Peyer's patch (tissue), 4 donors: ENCODE measurements around the gene BRD8.

Experiments
- POLR2A ChIP-seq, 2 donors: fragments of 450-650 bp; IDR thresholded peaks; one replicate each; pipeline ENCODE4 v1.5.1; 2017; ENCODE audit warnings: antibody characterized with exemption in 2 of 2, mild to moderate bottlenecking in 2 of 2, moderate library complexity in 2 of 2
- TF ChIP-seq, protein P1 (sequence below), 6 experiments: fragments of 450-650 bp in 4 of 6; fragments of 200-600 bp in 2 of 6; sonication (generic) in 1 of 6; IDR thresholded peaks; one replicate each; pipeline ENCODE4 v1.5.1; 2017 to 2019; ENCODE audit warnings: antibody characterized with exemption in 6 of 6, mild to moderate bottlenecking in 3 of 6, moderate library complexity in 1 of 6

DNA sequence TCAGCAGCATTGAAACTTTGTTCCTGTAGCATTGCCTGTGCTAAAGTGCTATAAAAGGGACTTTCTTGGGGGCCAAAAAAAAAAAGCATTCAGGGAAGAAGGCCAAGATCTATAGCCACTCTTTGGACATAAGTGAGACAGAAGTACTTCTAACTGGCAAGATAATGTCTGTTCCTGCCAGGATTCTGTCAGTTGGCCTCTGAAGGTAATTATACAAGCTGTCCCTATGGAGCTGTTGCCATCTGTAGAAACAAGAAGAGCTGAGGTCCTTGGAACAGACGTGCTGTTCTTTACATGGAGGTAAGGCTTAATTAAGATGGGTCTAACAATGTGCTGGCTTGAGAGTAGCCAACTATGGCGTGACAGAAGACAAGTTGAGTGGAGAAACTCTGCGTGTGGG lies 10.2 kb upstream of the BRD8 start:
- TF ChIP-seq, protein P1, sequence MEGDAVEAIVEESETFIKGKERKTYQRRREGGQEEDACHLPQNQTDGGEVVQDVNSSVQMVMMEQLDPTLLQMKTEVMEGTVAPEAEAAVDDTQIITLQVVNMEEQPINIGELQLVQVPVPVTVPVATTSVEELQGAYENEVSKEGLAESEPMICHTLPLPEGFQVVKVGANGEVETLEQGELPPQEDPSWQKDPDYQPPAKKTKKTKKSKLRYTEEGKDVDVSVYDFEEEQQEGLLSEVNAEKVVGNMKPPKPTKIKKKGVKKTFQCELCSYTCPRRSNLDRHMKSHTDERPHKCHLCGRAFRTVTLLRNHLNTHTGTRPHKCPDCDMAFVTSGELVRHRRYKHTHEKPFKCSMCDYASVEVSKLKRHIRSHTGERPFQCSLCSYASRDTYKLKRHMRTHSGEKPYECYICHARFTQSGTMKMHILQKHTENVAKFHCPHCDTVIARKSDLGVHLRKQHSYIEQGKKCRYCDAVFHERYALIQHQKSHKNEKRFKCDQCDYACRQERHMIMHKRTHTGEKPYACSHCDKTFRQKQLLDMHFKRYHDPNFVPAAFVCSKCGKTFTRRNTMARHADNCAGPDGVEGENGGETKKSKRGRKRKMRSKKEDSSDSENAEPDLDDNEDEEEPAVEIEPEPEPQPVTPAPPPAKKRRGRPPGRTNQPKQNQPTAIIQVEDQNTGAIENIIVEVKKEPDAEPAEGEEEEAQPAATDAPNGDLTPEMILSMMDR (IDR thresholded peaks at IDR 0.05), result no peak
- TF ChIP-seq POLR2A (IDR thresholded peaks at IDR 0.05), result no peak
